Endothelial cell of umbilical vein (primary cell): ENCODE data around the gene DACT1.

Source experiments
- CTCF ChIP-seq, 2 donors: IDR thresholded peaks; 1 replicate in 1 of 2; 2 replicates in 1 of 2; pipeline ENCODE4 v1.5.1; 2011; ENCODE audit warnings: low read length in 2 of 2, mild to moderate bottlenecking in 2 of 2, moderate library complexity in 2 of 2, control low read depth in 1 of 2, inconsistent platforms in 1 of 2, low read depth in 1 of 2; ENCODE audit not compliant: insufficient read depth in 1 of 2; ENCODE audit errors: extremely low read depth in 1 of 2
- EZH2 ChIP-seq: IDR thresholded peaks from 2 replicates; pipeline ENCODE4 v1.6.1; 2012; ENCODE audit warnings: borderline replicate concordance, low read depth, mild to moderate bottlenecking, moderate library complexity, low read length, inconsistent platforms; ENCODE audit not compliant: severe bottlenecking
- GATA2 ChIP-seq: IDR thresholded peaks from 2 replicates; pipeline ENCODE4 v1.7.0; 2011; ENCODE audit warnings: low read depth, mild to moderate bottlenecking, moderate library complexity, mixed read lengths, low read length; ENCODE audit not compliant: insufficient read length, insufficient read depth
- JUN ChIP-seq: IDR thresholded peaks from 2 replicates; pipeline ENCODE4 v1.6.1; 2011; ENCODE audit warnings: borderline replicate concordance, low read depth; ENCODE audit not compliant: insufficient read length, insufficient read depth
- MYC ChIP-seq: IDR thresholded peaks from one replicate; pipeline ENCODE4 v1.6.1; 2011; ENCODE audit warnings: mild to moderate bottlenecking, low read depth, low read length
- POLR2A ChIP-seq: IDR thresholded peaks from 2 replicates; pipeline ENCODE4 v1.6.1; 2012; ENCODE audit warnings: low read depth, mild to moderate bottlenecking, control low read depth, low read length
- POLR2AphosphoS5 ChIP-seq: IDR thresholded peaks from 2 replicates; pipeline ENCODE4 v1.6.1; 2012; ENCODE audit warnings: low read depth, mild to moderate bottlenecking, control low read depth, low read length, moderate library complexity; ENCODE audit not compliant: insufficient read depth
- TF ChIP-seq, protein P1 (sequence below): IDR thresholded peaks from 2 replicates; pipeline ENCODE4 v1.6.1; 2011; ENCODE audit not compliant: insufficient read depth, insufficient read length

DNA sequence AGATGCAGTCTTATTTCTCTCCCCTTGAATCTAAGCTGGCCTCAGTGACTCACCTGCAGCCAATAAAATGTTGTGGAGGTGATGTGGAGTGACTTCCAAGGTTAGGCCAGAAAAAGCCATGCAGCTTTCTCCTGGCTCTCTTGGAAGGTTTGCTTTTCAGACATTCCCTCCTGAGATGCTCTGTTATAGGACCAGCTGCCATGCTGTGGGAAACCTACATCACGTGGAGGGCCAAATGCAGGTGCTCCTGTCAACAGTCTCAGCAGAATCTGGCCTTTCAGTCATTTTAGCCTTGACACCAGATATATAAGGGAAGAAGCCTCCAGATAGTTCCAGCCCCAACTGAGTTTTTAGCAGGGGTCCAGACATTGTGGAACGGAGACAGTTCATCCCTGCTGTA is 38.1 kb upstream of the DACT1 start:
- TF ChIP-seq CTCF (IDR thresholded peaks at IDR 0.05; ENCODE audit: extremely low read depth in 1 of 2, insufficient read depth in 1 of 2, low read depth in 1 of 2, low read length in 2 of 2) (no peak), EZH2 (no peak), POLR2AphosphoS5 (no peak), POLR2A (no peak), GATA2 (no peak), JUN (no peak), MYC (no peak)
- TF ChIP-seq, protein P1, sequence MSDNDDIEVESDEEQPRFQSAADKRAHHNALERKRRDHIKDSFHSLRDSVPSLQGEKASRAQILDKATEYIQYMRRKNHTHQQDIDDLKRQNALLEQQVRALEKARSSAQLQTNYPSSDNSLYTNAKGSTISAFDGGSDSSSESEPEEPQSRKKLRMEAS, result no peak
